Stimulated activated memory B cell treated with anti-CD40 and anti-IgM and Interleukin-4, amounts not matched to agents 10 μg/mL and 1 μg/mL and 100 μg/mL, for 72 hours (primary cell): ENCODE results near the gene TNNT2.

Experiments
- ATAC-seq: fragments of 150-1000 bp; cut with Tn5 transposase; 2 replicates; pipeline ENCODE4 v1.10.0; 2021
- H3K27ac Mint-ChIP-seq: one replicate; pipeline ENCODE4 v1.8.0; 2022; ENCODE audit warnings: mild to moderate bottlenecking, mixed read lengths
- H3K27me3 Mint-ChIP-seq: one replicate; pipeline ENCODE4 v1.8.0; 2022; ENCODE audit warnings: mixed read lengths
- H3K36me3 Mint-ChIP-seq: one replicate; pipeline ENCODE4 v1.8.0; 2022; ENCODE audit warnings: mixed read lengths
- H3K4me1 Mint-ChIP-seq: one replicate; pipeline ENCODE4 v1.8.0; 2022; ENCODE audit warnings: mixed read lengths
- H3K4me3 Mint-ChIP-seq: one replicate; pipeline ENCODE4 v1.8.0; 2022; ENCODE audit warnings: mild to moderate bottlenecking, moderate library complexity, mixed read lengths
- H3K9me3 Mint-ChIP-seq: one replicate; pipeline ENCODE4 v1.8.0; 2022; ENCODE audit warnings: mixed read lengths

TNNT2 gene

DNA sequence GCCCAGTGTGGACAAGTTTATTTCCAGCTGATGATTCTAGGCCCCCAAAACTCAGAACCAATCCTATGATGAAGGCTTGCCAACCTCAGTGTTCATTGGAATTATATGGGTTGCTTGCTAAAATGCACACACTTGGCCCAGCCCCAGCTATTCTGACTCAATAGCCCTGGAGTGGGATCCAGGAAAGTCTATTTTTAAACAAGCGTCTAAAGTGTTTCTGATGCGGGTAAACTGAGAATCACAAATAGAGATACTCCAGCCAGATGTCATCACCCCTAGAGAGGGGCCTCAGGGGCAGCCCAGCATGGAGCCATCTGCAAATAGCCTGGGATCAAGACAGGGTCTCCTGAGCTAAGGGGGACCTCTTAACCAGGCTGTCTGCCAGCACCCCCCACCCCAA, 48.2 kb downstream of the TNNT2 start:
- Mint-ChIP-seq H3K4me1 (no peaks in the 10 kb centered on the region), H3K36me3 (no peaks in the 10 kb centered on the region), H3K9me3 (no peaks in the 10 kb centered on the region), H3K4me3 (no peak overlapping the region), H3K27me3 (peaks cover 27% of the 10 kb centered on the region), H3K27ac (no peak overlapping the region)
- ATAC-seq, result no peak

DNA sequence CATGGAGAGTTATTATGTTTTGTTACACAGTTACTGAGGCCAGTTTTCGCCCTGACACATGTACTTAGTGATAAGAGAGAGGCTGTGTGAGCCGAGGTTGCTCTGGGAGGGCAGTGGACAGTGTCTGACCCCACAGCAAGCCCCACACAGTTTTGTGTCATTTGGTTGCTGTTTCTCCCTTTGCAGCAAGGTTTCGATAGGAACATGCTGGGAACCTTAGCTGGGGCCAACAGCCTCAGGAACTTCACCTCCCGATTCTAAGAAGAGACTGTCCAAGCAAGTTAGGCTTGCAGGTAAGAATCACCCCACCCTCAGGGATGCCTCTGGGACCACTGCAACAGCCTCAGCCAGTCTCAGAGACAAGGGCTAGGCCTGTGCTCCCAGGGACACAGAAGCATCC, 48.9 kb downstream of the TNNT2 start:
- ATAC-seq, result no peak
- Mint-ChIP-seq H3K27me3 (peaks cover 27% of the 10 kb centered on the region), H3K27ac (no peak overlapping the region), H3K9me3 (no peaks in the 10 kb centered on the region), H3K4me3 (no peak overlapping the region), H3K4me1 (no peaks in the 10 kb centered on the region), H3K36me3 (no peaks in the 10 kb centered on the region)

DNA sequence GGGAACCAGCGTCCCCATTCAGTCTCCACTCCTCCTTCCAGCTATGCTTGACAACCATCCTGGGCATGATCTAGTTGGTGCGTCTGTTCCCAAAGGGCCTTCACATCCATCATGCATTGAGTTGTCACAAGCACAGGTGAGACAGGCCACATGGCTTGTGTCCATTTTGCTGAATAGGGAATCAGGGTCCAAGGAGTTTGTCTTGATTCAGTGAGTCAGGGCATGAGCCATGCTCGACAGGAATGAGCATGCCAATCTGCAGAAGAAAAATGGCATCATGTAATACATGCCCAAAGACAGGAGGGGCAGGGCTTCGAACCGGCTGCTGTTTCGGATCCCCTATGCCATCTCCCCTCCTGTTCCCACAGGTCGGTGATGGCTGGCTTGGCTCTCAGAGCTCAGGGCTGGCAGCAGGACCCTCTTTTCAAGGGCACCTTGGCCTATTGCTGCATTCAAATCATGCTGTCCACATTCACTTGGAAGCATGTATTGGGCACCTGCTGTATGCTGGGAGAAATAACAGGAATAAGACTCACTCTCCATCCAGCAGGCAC, 49.7 kb downstream of the TNNT2 start:
- no peak for ATAC-seq
- Mint-ChIP-seq H3K27me3 (peaks cover 27% of the 10 kb centered on the region), H3K27ac (no peak overlapping the region), H3K4me1 (no peaks in the 10 kb centered on the region), H3K9me3 (no peaks in the 10 kb centered on the region), H3K4me3 (no peak overlapping the region), H3K36me3 (no peaks in the 10 kb centered on the region)

DNA sequence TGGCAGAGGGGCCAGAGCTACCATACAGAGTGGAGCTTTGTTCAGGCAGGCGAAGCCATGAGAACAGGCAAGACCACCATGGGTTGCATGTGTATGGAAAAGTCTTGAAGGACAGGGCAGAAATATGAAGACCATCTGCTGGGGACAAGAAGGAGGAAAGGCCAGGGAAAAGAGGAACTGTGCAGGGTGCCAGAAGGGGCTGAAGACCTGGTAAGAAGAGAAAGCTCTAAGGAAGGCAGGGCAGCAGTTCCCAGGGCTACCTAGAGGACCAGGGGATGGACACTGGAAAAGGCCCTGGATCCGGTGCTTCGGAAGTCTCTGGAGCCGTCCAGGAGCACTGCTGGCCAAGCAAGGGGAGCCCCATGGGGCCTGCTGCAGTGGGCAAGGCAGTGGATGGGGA, 50.8 kb downstream of the TNNT2 start:
- Mint-ChIP-seq H3K27me3 (peaks cover 27% of the 10 kb centered on the region), H3K27ac (no peak overlapping the region), H3K36me3 (no peaks in the 10 kb centered on the region), H3K4me3 (no peak overlapping the region), H3K9me3 (no peaks in the 10 kb centered on the region), H3K4me1 (no peaks in the 10 kb centered on the region)
- no peak for ATAC-seq

DNA sequence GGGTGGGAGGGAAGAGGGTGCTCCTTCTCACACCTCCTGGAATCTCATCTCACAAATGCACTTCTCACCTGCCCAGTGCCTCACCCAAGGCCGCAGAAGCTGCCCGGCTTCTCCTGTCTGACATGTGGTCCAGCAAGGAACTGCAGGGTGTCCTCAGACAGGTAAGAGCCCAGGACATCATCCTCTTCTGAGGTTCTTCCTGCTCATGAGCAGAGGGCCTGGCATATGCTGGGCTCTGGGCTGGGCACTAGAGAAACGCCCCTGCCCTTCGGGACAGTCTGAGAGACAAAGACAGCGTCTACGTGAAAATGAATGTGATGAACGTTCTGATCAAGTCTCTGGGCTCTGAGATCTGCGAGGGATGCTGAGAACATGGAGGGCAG, 51.8 kb downstream of the TNNT2 start:
- Mint-ChIP-seq H3K27me3 (peaks cover 21% of the 10 kb centered on the region), H3K4me1 (no peaks in the 10 kb centered on the region), H3K36me3 (no peaks in the 10 kb centered on the region), H3K9me3 (no peaks in the 10 kb centered on the region), H3K27ac (no peak overlapping the region), H3K4me3 (no peak overlapping the region)
- ATAC-seq, result no peak

DNA sequence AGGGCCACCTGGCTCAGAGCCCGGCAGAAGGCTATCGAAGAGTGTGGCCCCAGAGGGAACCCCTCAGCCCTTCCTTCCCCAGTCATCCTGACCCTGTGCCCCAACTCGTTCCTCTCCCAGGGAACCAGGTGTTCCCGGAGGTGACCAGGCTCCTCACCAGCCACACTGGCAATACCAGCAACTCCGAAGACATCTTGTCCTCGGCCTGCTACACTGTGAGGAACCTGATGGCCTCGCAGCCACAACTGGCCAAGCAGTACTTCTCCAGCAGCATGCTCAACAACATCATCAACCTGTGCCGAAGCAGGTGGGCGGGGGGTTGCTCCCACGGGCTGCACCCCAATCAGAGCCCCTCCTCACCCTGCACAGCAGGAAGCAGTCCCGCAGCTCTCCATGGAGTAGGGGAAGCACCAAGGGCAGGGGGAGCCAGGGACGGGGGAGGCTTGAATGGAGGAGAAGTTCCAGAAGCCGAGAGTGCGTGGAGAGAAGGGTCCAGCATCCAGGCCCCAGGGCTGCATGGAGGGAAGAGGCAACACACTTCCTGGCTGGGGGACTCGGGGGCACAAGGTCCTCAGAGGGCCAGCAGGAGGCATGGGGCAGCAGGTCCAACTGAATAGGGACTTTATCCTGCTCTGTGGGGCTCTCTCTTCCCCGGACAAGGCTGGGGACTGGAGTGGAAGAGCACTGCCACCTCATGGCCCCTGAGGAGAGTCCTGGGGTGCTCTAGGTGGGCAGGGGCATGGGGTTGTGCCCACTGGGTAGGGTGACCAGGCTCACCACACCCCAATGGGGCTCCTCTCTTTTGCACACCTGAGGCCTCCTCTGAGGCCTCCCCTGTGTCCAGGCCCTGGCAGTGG, 52.4 kb downstream of the TNNT2 start:
- Mint-ChIP-seq H3K27ac (no peak overlapping the region), H3K4me1 (no peaks in the 10 kb centered on the region), H3K9me3 (no peaks in the 10 kb centered on the region), H3K36me3 (no peaks in the 10 kb centered on the region), H3K27me3 (peaks cover 20% of the 10 kb centered on the region), H3K4me3 (no peak overlapping the region)
- no peak for ATAC-seq

DNA sequence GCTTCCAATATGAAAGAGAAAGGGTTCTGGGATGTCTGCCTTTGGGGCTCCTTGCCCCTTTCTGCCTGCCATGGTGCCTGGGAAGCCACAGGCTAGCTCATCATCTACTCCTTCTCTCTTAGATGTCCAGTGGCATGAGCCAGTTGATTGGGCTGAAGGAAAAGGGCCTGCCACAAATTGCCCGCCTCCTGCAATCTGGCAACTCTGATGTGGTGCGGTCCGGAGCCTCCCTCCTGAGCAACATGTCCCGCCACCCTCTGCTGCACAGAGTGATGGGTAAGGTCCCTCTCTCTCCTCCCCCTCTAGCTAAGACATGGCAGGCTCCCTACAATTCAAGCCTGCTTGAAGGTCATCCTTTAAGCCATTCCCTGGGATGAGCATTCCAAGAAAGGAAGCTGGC, 53.2 kb downstream of the TNNT2 start:
- Mint-ChIP-seq H3K4me1 (no peaks in the 10 kb centered on the region), H3K27ac (no peak overlapping the region), H3K27me3 (peaks cover 23% of the 10 kb centered on the region), H3K4me3 (no peak overlapping the region), H3K9me3 (no peaks in the 10 kb centered on the region), H3K36me3 (no peaks in the 10 kb centered on the region)
- ATAC-seq, result no peak

DNA sequence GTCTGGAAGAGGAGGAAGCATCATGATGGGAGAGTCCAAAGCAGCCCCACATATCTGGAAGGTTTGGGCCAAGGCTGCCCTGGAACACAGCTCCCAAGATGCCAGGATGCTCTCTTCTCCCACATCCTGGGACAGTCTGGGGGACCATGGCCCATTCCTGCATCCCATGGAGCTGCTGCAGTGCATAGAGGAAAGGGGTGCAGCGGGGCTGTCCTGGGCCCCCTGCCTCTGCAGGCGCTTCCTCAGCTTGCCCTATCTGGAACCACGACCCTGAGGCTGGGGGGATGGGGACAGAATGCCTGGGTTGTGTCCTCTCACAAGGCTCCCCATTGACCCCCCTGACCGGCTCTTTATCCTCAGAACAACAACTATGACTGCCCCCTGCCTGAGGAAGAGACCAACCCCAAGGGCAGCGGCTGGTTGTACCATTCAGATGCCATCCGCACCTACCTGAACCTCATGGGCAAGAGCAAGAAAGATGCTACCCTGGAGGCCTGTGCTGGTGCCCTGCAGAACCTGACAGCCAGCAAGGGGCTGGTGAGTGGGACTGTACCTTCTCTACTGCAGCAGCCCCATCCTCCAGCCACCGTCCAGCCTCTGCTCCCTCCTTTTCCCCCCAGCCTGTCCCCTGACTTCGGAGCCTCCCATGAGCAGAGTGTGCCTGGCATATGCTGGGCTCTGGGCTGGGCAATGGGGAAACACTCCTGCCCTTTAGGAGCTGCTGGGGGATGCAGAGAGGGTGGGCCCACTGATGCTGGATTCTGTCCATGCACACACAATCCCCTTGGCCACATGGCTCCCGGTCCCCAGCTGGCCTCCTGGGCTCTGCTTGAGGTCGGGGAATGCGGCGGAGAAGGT, 54.6 kb downstream of the TNNT2 start:
- no peak for ATAC-seq
- Mint-ChIP-seq H3K27ac (no peak overlapping the region), H3K27me3 (peaks cover 23% of the 10 kb centered on the region), H3K9me3 (no peaks in the 10 kb centered on the region), H3K4me1 (no peaks in the 10 kb centered on the region), H3K4me3 (no peak overlapping the region), H3K36me3 (no peaks in the 10 kb centered on the region)

DNA sequence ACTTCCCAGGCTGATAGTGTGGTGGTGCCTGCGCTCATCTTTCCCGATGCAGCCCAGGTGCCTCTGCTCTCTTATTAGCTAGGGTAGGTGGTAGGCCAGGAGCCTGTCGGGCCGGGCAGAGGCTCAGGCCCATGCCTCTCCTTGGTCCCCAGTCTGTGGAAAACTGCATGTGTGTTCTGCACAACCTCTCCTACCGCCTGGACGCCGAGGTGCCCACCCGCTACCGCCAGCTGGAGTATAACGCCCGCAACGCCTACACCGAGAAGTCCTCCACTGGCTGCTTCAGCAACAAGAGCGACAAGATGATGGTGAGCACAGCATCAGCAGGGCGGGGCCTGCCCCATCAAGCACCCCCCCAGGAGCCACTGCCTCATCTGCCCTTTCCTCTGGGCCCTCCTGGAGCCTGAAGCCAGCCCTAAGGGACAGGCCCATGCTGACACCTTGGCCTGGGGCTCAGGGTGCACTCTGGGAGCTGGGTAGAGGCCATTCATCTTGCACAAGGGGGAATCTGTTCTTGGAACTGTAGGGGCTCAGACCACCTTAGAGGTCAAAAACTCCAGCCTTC, 55.6 kb downstream of the TNNT2 start:
- no peak for ATAC-seq
- Mint-ChIP-seq H3K27me3 (peaks cover 21% of the 10 kb centered on the region), H3K9me3 (no peaks in the 10 kb centered on the region), H3K36me3 (no peaks in the 10 kb centered on the region), H3K4me3 (no peak overlapping the region), H3K4me1 (no peaks in the 10 kb centered on the region), H3K27ac (no peak overlapping the region)

DNA sequence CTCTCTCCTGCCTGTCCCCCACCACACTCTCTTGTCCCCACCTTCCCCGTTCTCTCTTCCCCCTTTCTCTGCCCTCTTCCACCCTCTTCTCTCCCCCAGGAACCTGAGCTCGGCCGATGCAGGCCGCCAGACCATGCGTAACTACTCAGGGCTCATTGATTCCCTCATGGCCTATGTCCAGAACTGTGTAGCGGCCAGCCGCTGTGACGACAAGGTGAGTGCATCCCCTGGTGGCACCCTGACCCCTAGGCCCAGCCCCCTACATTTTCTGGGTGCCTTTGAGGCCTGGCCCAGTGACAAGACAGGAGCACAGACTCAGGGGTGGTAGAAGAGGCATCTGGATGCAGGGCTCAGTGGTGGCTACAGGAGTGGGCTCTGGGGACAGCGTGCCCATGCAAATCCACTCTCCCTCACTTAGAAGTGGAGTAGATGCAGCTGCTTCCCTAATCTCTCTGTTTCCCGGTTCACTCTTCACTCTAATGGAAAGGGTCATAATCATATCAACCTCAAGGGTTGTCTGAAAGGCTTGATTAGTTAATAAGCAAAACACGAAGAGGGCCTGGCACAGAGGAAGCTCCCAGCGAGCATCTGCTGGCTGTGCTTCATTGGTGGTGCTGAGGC, 57.2 kb downstream of the TNNT2 start:
- Mint-ChIP-seq H3K4me3 (no peak overlapping the region), H3K9me3 (peaks cover 4% of the 10 kb centered on the region), H3K27ac (no peak overlapping the region)

DNA sequence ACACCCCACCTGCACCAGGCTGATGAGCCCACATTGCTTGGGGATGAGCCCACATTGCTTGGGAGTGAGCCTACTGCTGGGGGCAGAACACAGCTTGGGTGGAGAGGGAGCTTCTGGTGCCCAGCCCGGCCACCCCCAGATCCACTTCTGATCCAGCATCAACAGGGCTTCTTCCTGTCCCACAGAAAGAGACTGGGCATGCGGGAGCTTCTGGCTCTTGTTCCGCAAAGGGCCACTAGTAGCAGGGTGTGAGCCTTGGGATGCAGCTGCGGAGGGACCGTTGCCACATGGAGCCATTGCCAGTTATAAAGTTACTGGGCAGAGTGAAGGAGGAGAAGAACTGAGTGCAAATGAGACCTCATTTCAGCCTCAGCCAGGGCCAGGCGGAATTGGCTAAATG, 57.8 kb downstream of the TNNT2 start:
- ATAC-seq, result no peak
- no peaks in the 10 kb centered on the region for H3K4me1 Mint-ChIP-seq
- peaks cover 4% of the 10 kb centered on the region for H3K9me3 Mint-ChIP-seq
- H3K4me3 Mint-ChIP-seq, result no peak overlapping the region
- peaks cover 25% of the 10 kb centered on the region for H3K27me3 Mint-ChIP-seq
- H3K27ac Mint-ChIP-seq, result no peak overlapping the region
- H3K36me3 Mint-ChIP-seq, result no peaks in the 10 kb centered on the region

More for the DNA sequence above, 57.2 kb downstream of the TNNT2 start:
- no peak for ATAC-seq
- H3K27me3 Mint-ChIP-seq, result peaks cover 21% of the 10 kb centered on the region
- no peaks in the 10 kb centered on the region for H3K4me1 Mint-ChIP-seq
- no peaks in the 10 kb centered on the region for H3K36me3 Mint-ChIP-seq

DNA sequence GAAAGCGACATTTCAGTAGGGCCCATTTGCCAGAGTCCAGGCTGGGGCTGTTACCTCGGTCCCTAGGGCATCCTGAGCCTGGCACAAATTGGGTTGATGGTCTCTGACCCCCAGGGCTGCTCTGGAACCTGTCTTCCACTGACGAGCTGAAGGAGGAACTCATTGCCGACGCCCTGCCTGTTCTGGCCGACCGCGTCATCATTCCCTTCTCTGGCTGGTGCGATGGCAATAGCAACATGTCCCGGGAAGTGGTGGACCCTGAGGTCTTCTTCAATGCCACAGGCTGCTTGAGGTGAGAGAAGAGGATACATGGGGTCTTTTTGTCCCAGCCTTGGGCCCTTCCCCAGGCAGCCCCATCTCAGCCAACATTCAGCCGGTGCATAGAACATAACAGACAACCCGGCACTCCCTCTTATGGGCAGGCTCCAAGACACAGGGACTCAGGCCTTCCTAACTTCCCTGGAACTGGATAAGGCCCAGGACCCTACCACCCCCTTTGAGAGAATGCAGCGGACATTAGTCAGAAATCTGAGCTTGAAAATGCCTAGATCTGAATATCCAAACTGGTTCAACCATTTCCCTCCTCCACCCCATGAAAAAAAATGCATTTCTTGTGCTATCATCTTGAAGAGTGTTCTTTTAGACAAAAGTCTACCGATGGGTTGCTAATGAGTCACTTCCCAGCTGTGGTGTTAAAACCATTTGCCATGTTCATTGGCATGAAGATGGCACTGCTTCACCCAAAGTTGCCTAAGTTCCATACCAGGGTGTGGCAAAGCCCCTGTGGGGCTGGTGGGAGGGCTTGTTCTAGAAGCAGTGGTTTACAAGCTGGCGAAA, 58.8 kb downstream of the TNNT2 start:
- H3K27me3 Mint-ChIP-seq, result peaks cover 25% of the 10 kb centered on the region
- no peaks in the 10 kb centered on the region for H3K4me1 Mint-ChIP-seq
- ATAC-seq, result no peak
- no peaks in the 10 kb centered on the region for H3K36me3 Mint-ChIP-seq
- H3K9me3 Mint-ChIP-seq, result peaks cover 4% of the 10 kb centered on the region
- no peak overlapping the region for H3K4me3 Mint-ChIP-seq
- H3K27ac Mint-ChIP-seq, result no peak overlapping the region

DNA sequence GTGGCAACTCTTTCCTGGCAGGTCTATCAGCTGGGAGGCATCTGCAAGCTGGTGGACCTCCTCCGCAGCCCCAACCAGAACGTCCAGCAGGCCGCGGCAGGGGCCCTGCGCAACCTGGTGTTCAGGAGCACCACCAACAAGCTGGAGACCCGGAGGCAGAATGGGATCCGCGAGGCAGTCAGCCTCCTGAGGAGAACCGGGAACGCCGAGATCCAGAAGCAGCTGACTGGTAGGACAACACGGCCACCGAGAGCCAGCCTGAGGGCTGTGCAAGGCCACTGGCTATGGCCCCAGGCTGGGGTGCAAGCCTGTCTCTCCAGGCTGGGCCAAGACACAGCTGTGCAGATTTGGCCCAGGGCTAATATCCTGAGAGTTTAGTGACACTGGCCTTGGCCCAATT, 59.9 kb downstream of the TNNT2 start:
- peaks cover 25% of the 10 kb centered on the region for H3K27me3 Mint-ChIP-seq
- H3K4me3 Mint-ChIP-seq, result no peak overlapping the region
- no peaks in the 10 kb centered on the region for H3K4me1 Mint-ChIP-seq
- H3K36me3 Mint-ChIP-seq, result no peaks in the 10 kb centered on the region
- H3K27ac Mint-ChIP-seq, result no peak overlapping the region
- no peak for ATAC-seq
- H3K9me3 Mint-ChIP-seq, result peaks cover 4% of the 10 kb centered on the region

DNA sequence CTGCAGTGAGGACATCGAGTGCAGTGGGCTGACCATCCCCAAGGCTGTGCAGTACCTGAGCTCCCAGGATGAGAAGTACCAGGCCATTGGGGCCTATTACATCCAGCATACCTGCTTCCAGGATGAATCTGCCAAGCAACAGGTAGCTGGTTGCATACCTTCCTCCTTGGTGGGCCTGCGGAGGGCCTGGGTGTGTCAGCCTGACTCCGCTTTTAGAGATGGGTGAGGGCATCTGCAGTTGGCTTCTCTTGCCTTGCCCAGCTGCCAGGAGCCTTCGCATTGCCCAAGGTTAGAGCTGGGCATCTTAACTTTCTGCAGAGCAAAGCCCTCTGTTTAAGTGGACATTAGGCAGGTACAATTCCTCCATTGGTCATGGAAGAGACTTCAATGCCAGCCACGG, 60.9 kb downstream of the TNNT2 start:
- Mint-ChIP-seq H3K4me3 (no peak overlapping the region), H3K9me3 (peaks cover 4% of the 10 kb centered on the region), H3K4me1 (no peaks in the 10 kb centered on the region), H3K27me3 (peaks cover 25% of the 10 kb centered on the region), H3K27ac (no peak overlapping the region), H3K36me3 (no peaks in the 10 kb centered on the region)
- ATAC-seq, result no peak
